Mesendoderm (in vitro differentiated cells): Measurements from ENCODE around the gene KDR.
A peak's percentile ranks its signal among the peaks of the same experiment; 100 is the strongest.

Experiments used
- DNase-seq: peaks from one replicate; pipeline ENCODE4 v3.0.0; 2013
- H2AK5ac ChIP-seq: 2 replicates; pipeline ENCODE4 v1.6.1; 2013; ENCODE audit warnings: low read length, inconsistent platforms
- H2BK120ac ChIP-seq: 2 replicates; pipeline ENCODE4 v1.6.1; 2013; ENCODE audit warnings: low read depth, mild to moderate bottlenecking, low read length, moderate library complexity, mixed read lengths
- H2BK15ac ChIP-seq: replicated peaks from 2 replicates; pipeline ENCODE4 v1.6.1; 2013; ENCODE audit warnings: low read depth, mild to moderate bottlenecking, moderate library complexity
- H2BK5ac ChIP-seq: 2 replicates; pipeline ENCODE4 v1.6.1; 2013; ENCODE audit warnings: low read length, inconsistent platforms
- H3K18ac ChIP-seq: 2 replicates; pipeline ENCODE4 v1.6.1; 2013; ENCODE audit warnings: mild to moderate bottlenecking, low read length, mixed read lengths
- H3K23ac ChIP-seq: one replicate; pipeline ENCODE4 v1.6.1; 2013; ENCODE audit warnings: low read length
- H3K27ac ChIP-seq: 2 replicates; pipeline ENCODE4 v1.5.1; 2013; ENCODE audit warnings: low read depth, mild to moderate bottlenecking, inconsistent platforms, low read length, moderate library complexity
- H3K27me3 ChIP-seq: 2 replicates; pipeline ENCODE4 v1.6.1; 2013; ENCODE audit warnings: low read length, control low read depth, mild to moderate bottlenecking, inconsistent platforms; ENCODE audit not compliant: insufficient read depth, poor library complexity
- H3K36me3 ChIP-seq: 2 replicates; pipeline ENCODE4 v1.6.1; 2013; ENCODE audit warnings: low read length, inconsistent platforms; ENCODE audit not compliant: control insufficient read depth, insufficient read depth
- H3K4ac ChIP-seq: one replicate; pipeline ENCODE4 v1.6.1; 2013; ENCODE audit warnings: low read depth, mild to moderate bottlenecking, low read length, moderate library complexity
- H3K4me1 ChIP-seq: 2 replicates; pipeline ENCODE4 v1.6.1; 2013; ENCODE audit warnings: low read depth, low read length, inconsistent platforms; ENCODE audit not compliant: control insufficient read depth
- H3K4me2 ChIP-seq: 2 replicates; pipeline ENCODE4 v1.6.1; 2013; ENCODE audit warnings: low read length
- H3K4me3 ChIP-seq: 2 replicates; pipeline ENCODE4 v1.5.1; 2013; ENCODE audit warnings: mild to moderate bottlenecking, low read length
- H3K56ac ChIP-seq: one replicate; pipeline ENCODE4 v1.6.1; 2013; ENCODE audit warnings: low read length
- H3K79me1 ChIP-seq: 2 replicates; pipeline ENCODE4 v1.6.1; 2013; ENCODE audit warnings: low read length, inconsistent platforms
- H3K79me2 ChIP-seq: 2 replicates; pipeline ENCODE4 v1.6.1; 2013; ENCODE audit warnings: mild to moderate bottlenecking, low read length; ENCODE audit not compliant: control insufficient read depth, insufficient read depth
- H3K9ac ChIP-seq: 2 replicates; pipeline ENCODE4 v1.6.1; 2013; ENCODE audit warnings: low read length, inconsistent platforms
- H4K5ac ChIP-seq: one replicate; pipeline ENCODE4 v1.6.1; 2013; ENCODE audit warnings: low read length
- H4K8ac ChIP-seq: one replicate; pipeline ENCODE4 v1.6.1; 2013; ENCODE audit warnings: low read depth, mild to moderate bottlenecking, control low read depth, low read length, moderate library complexity
- WGBS: extraction: QIAGEN DNeasy Blood & Tissue Kit; methylation state at CpG from one replicate; pipeline ENCODE4 v1.1.7; 2013; ENCODE audit warnings: low lambda C conversion rate, missing lambda C conversion rate; ENCODE audit not compliant: insufficient coverage; ENCODE audit errors: extremely low coverage; 5-methylcytosine and 5-hydroxymethylcytosine counted together

Gene KDR

GRCh38 chr4:55083735-55084134 is 41.7 kb downstream of the KDR start:
- H3K4me3 ChIP-seq: no peak overlapping the region
- H3K56ac ChIP-seq: no peak overlapping the region
- no peak for DNase-seq
- H3K4me2 ChIP-seq: no peak overlapping the region
- no peak overlapping the region for H4K5ac ChIP-seq
- H3K23ac ChIP-seq: no peak overlapping the region
- H3K9ac ChIP-seq: no peak overlapping the region
- no peaks in the 10 kb centered on the region for H3K27me3 ChIP-seq
- peaks cover 14% of the 10 kb centered on the region for H3K4me1 ChIP-seq
- no peak overlapping the region for H2BK120ac ChIP-seq
- no CpG with 5 or more reads among the region's 4 CpGs for WGBS
- no peak overlapping the region for H3K18ac ChIP-seq
- no peak overlapping the region for H3K27ac ChIP-seq
- no peak overlapping the region for H3K4ac ChIP-seq
- H2BK15ac ChIP-seq: no peak overlapping the region
- H3K36me3 ChIP-seq: peaks cover 13% of the 10 kb centered on the region
- no peaks in the 10 kb centered on the region for H3K79me1 ChIP-seq
- no peak overlapping the region for H2BK5ac ChIP-seq
- no peak overlapping the region for H4K8ac ChIP-seq
- no peak overlapping the region for H2AK5ac ChIP-seq
- H3K79me2 ChIP-seq: no peaks in the 10 kb centered on the region

- H3K18ac ChIP-seq: no peak overlapping the region
- no peak overlapping the region for H3K4me3 ChIP-seq
- no peak overlapping the region for H3K4me2 ChIP-seq
- DNase-seq: no peak
- H3K9ac ChIP-seq: no peak overlapping the region
- H3K27ac ChIP-seq: no peak overlapping the region
- H4K8ac ChIP-seq: no peak overlapping the region
- H3K79me1 ChIP-seq: no peaks in the 10 kb centered on the region
- H3K4me1 ChIP-seq: peaks cover 14% of the 10 kb centered on the region
- no peak overlapping the region for H2BK5ac ChIP-seq
- no peak overlapping the region for H3K23ac ChIP-seq
- no peak overlapping the region for H3K4ac ChIP-seq
- no peak overlapping the region for H2BK120ac ChIP-seq
- no peak overlapping the region for H2BK15ac ChIP-seq
- H2AK5ac ChIP-seq: no peak overlapping the region
- no peak overlapping the region for H4K5ac ChIP-seq
- no CpG with 5 or more reads among the region's 2 CpGs for whole genome bisulfite sequencing
- H3K36me3 ChIP-seq: peaks cover 11% of the 10 kb centered on the region
- no peaks in the 10 kb centered on the region for H3K79me2 ChIP-seq
- no peak overlapping the region for H3K56ac ChIP-seq
- H3K27me3 ChIP-seq: no peaks in the 10 kb centered on the region
These were observed 42.6 kb downstream of the KDR start for GRCh38 chr4:55082756-55083155.

- Histone ChIP-seq H3K4me3 (no peak overlapping the region), H2BK15ac (no peak overlapping the region), H3K79me2 (no peaks in the 10 kb centered on the region), H3K9ac (no peak overlapping the region), H4K8ac (no peak overlapping the region), H3K23ac (no peak overlapping the region), H2AK5ac (no peak overlapping the region), H3K56ac (peak overlapping the region; percentile 70), H3K4me1 (peaks cover 17% of the 10 kb centered on the region), H3K27ac (peak overlapping the region; percentile 60), H3K79me1 (no peaks in the 10 kb centered on the region), H3K4ac (no peak overlapping the region), H3K36me3 (peaks cover 6% of the 10 kb centered on the region), H2BK120ac (no peak overlapping the region), H2BK5ac (peak overlapping the region; percentile 61), H3K18ac (no peak overlapping the region), H3K4me2 (no peak overlapping the region), H4K5ac (no peak overlapping the region), H3K27me3 (no peaks in the 10 kb centered on the region)
- DNase-seq: peak; percentile 60
- no CpG with 5 or more reads among the region's 9 CpGs for WGBS
These were observed 45.1 kb downstream of the KDR start for GRCh38 chr4:55080174-55080865.

GRCh38 chr4:55079451-55080173 is 45.8 kb downstream of the KDR start:
- Histone ChIP-seq H2BK15ac (no peak overlapping the region), H3K9ac (no peak overlapping the region), H4K8ac (no peak overlapping the region), H3K79me1 (no peaks in the 10 kb centered on the region), H2AK5ac (no peak overlapping the region), H2BK120ac (no peak overlapping the region), H3K4me1 (peaks cover 17% of the 10 kb centered on the region), H3K18ac (peak overlapping the region; percentile 4), H3K36me3 (peaks cover 5% of the 10 kb centered on the region), H3K4me2 (no peak overlapping the region), H3K4ac (no peak overlapping the region), H3K79me2 (no peaks in the 10 kb centered on the region), H3K27me3 (no peaks in the 10 kb centered on the region), H4K5ac (peak overlapping the region; percentile 11), H3K56ac (peak overlapping the region; percentile 70), H3K4me3 (no peak overlapping the region), H2BK5ac (peak overlapping the region; percentile 61), H3K23ac (no peak overlapping the region), H3K27ac (peak overlapping the region; percentile 60)
- no CpG with 5 or more reads among the region's 14 CpGs for WGBS
- DNase-seq: peak; percentile 82

GRCh38 chr4:55078987-55079386 is 46.4 kb downstream of the KDR start:
- Histone ChIP-seq H3K4me3 (no peak overlapping the region), H4K8ac (no peak overlapping the region), H2BK5ac (peak overlapping the region; percentile 33), H3K4me1 (peaks cover 20% of the 10 kb centered on the region), H3K27me3 (no peaks in the 10 kb centered on the region), H3K4me2 (no peak overlapping the region), H3K18ac (peak overlapping the region; percentile 4), H3K79me1 (no peaks in the 10 kb centered on the region), H4K5ac (peak overlapping the region; percentile 11), H3K27ac (peak overlapping the region; percentile 56), H3K4ac (no peak overlapping the region), H2BK15ac (no peak overlapping the region), H3K23ac (no peak overlapping the region), H3K36me3 (peaks cover 4% of the 10 kb centered on the region), H3K79me2 (no peaks in the 10 kb centered on the region), H3K9ac (no peak overlapping the region), H2BK120ac (peak overlapping the region; percentile 82), H3K56ac (peak overlapping the region; percentile 59), H2AK5ac (no peak overlapping the region)
- no CpG with 5 or more reads among the region's 8 CpGs for WGBS
- peak; percentile 42 for DNase-seq
